Activated naive CD4-positive, alpha-beta T cell treated with anti-CD3 and anti-CD28 coated beads, Interleukin-2, amount 10 ng/mL, durations not matched to agents 7 days and 5 days (primary cell): ENCODE data around the gene UFSP1.

Source experiments
- CTCF ChIA-PET: fragments of 350-600 bp; sonication (Branson Sonifier 250); formaldehyde crosslinking; loops from one replicate; lab custom pipeline; 2021; ENCODE audit warnings: antibody characterized with exemption; lab: Charles Lee
- DNase-seq: peaks from one replicate; pipeline ENCODE4 v3.0.0-alpha.2; 2020
- H3K27ac Mint-ChIP-seq: one replicate; pipeline ENCODE4 v1.8.0; 2021; ENCODE audit warnings: mild to moderate bottlenecking, moderate library complexity, mixed read lengths
- H3K27me3 Mint-ChIP-seq: one replicate; pipeline ENCODE4 v1.8.0; 2021; ENCODE audit warnings: mild to moderate bottlenecking, mixed read lengths
- H3K36me3 Mint-ChIP-seq: one replicate; pipeline ENCODE4 v1.8.0; 2021; ENCODE audit warnings: mixed read lengths
- H3K4me1 Mint-ChIP-seq: one replicate; pipeline ENCODE4 v1.8.0; 2021; ENCODE audit warnings: mixed read lengths
- H3K4me3 Mint-ChIP-seq: one replicate; pipeline ENCODE4 v1.8.0; 2021; ENCODE audit warnings: mild to moderate bottlenecking, moderate library complexity, mixed read lengths
- H3K9me3 Mint-ChIP-seq: one replicate; pipeline ENCODE4 v1.8.0; 2021; ENCODE audit warnings: mixed read lengths

Gene UFSP1

GRCh38 chr7:100902638-100903037, 13.1 kb upstream of the UFSP1 start:
- DNase-seq: no peak
- no peaks in the 10 kb centered on the region for H3K36me3 Mint-ChIP-seq
- no peak overlapping the region for H3K27ac Mint-ChIP-seq
- peaks cover 4% of the 10 kb centered on the region for H3K4me1 Mint-ChIP-seq
- CTCF ChIA-PET: no interaction called here
- H3K9me3 Mint-ChIP-seq: no peaks in the 10 kb centered on the region
- peaks cover 44% of the 10 kb centered on the region for H3K27me3 Mint-ChIP-seq
- H3K4me3 Mint-ChIP-seq: no peak overlapping the region

- H3K4me3 Mint-ChIP-seq: no peak overlapping the region
- H3K27ac Mint-ChIP-seq: no peak overlapping the region
- H3K9me3 Mint-ChIP-seq: no peaks in the 10 kb centered on the region
- peaks cover 4% of the 10 kb centered on the region for H3K4me1 Mint-ChIP-seq
- H3K36me3 Mint-ChIP-seq: no peaks in the 10 kb centered on the region
- CTCF ChIA-PET: interaction anchor here (1.2 kb wide), 1 partner anchor 64 kb away, joined by 3 read pairs; no protein-coding TSS in a partner anchor
- peaks cover 50% of the 10 kb centered on the region for H3K27me3 Mint-ChIP-seq
- no peak for DNase-seq
Observed at GRCh38 chr7:100901921-100902332, 12.4 kb upstream of the UFSP1 start.

DNA sequence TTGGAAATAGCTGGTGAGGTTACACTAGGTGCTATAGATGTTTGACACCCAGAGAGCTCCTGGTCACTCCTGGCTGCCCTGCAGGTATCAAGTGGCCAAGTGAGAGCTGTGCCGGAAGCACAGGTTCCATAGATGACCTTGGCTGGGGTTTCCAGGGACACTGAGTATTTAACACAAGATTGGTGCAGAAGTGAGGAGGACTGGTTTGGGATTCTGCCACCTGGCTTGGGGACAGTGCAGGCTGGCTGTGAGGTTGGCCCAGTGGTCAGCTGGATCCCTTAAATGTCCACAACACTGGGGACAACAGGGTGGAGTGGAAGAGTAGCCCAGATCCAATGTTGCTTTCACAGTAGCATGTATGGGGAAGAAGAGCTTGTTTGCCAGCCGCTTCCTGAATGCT, 11.5 kb upstream of the UFSP1 start:
- no peaks in the 10 kb centered on the region for H3K36me3 Mint-ChIP-seq
- peaks cover 57% of the 10 kb centered on the region for H3K27me3 Mint-ChIP-seq
- peaks cover 9% of the 10 kb centered on the region for H3K4me1 Mint-ChIP-seq

GRCh38 chr7:100899432-100899831, 9.9 kb upstream of the UFSP1 start:
- Mint-ChIP-seq H3K27ac (no peak overlapping the region), H3K36me3 (no peaks in the 10 kb centered on the region), H3K4me3 (no peak overlapping the region), H3K4me1 (peaks cover 11% of the 10 kb centered on the region), H3K9me3 (no peaks in the 10 kb centered on the region), H3K27me3 (peaks cover 73% of the 10 kb centered on the region)
- CTCF ChIA-PET: interaction anchor here (0.6 to 3.9 kb wide), 2 partner anchors 159 to 180 kb away, joined by 3 to 21 read pairs; no protein-coding TSS in a partner anchor
- DNase-seq: no peak

More for the DNA sequence above, 11.5 kb upstream of the UFSP1 start:
- Mint-ChIP-seq H3K9me3 (no peaks in the 10 kb centered on the region), H3K27ac (no peak overlapping the region), H3K4me3 (no peak overlapping the region)
- CTCF ChIA-PET: interaction anchor here (0.9 to 3.9 kb wide), 3 partner anchors 65 to 176 kb away, joined by 3 to 21 read pairs (median 4); no protein-coding TSS in a partner anchor
- no peak for DNase-seq

- H3K4me1 Mint-ChIP-seq: peaks cover 14% of the 10 kb centered on the region
- H3K27me3 Mint-ChIP-seq: peaks cover 85% of the 10 kb centered on the region
- CTCF ChIA-PET: interaction anchor here (0.6 to 3.9 kb wide), 4 partner anchors 161 to 612 kb away, joined by 3 to 21 read pairs (median 4); no protein-coding TSS in a partner anchor
- DNase-seq: no peak
- no peaks in the 10 kb centered on the region for H3K36me3 Mint-ChIP-seq
- no peak overlapping the region for H3K4me3 Mint-ChIP-seq
- no peaks in the 10 kb centered on the region for H3K9me3 Mint-ChIP-seq
- no peak overlapping the region for H3K27ac Mint-ChIP-seq
Observed at GRCh38 chr7:100897772-100898454, 8.4 kb upstream of the UFSP1 start.

GRCh38 chr7:100896732-100897608, 7.5 kb upstream of the UFSP1 start:
- H3K36me3 Mint-ChIP-seq: no peaks in the 10 kb centered on the region
- DNase-seq: peak; percentile 72
- peaks cover 16% of the 10 kb centered on the region for H3K4me1 Mint-ChIP-seq
- H3K27me3 Mint-ChIP-seq: peaks cover 86% of the 10 kb centered on the region
- no peak overlapping the region for H3K27ac Mint-ChIP-seq
- CTCF ChIA-PET: interaction anchor here (2.2 kb wide), 1 partner anchor 180 kb away, joined by 6 read pairs; no protein-coding TSS in a partner anchor
- H3K4me3 Mint-ChIP-seq: peak overlapping the region; percentile 39
- H3K9me3 Mint-ChIP-seq: no peaks in the 10 kb centered on the region

GRCh38 chr7:100895956-100896731, 6.6 kb upstream of the UFSP1 start:
- H3K27ac Mint-ChIP-seq: peak overlapping the region; percentile 3
- CTCF ChIA-PET: no interaction called here
- no peak for DNase-seq
- H3K4me1 Mint-ChIP-seq: peaks cover 23% of the 10 kb centered on the region
- peaks cover 93% of the 10 kb centered on the region for H3K27me3 Mint-ChIP-seq
- H3K4me3 Mint-ChIP-seq: peak overlapping the region; percentile 62
- no peaks in the 10 kb centered on the region for H3K36me3 Mint-ChIP-seq
- H3K9me3 Mint-ChIP-seq: no peaks in the 10 kb centered on the region

DNA sequence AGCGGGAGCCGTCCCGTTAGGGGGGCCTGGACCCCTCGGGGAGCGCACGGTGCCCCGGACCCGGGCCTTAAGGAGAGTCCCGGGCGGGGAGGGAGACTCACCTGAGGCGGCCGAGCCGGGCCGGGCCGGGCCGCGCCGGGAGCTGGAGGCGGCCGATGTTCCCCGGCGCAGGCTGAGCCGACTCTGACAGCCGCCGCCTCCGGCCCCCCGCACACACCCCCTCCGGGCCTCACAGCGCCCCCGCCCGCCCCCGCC, 6.1 kb upstream of the UFSP1 start, which contains the start of gene ACHE:
TSS of gene ACHE (minus strand) at position 188 of the 255 bp plus-strand sequence. CDS start 1,656 bp downstream, outside the sequence.
- Mint-ChIP-seq H3K4me3 (peak within 1 kb of the TSS; percentile 62), H3K36me3 (no peaks in the 10 kb centered on the region), H3K9me3 (no peaks in the 10 kb centered on the region), H3K27me3 (peaks cover 93% of the 10 kb centered on the region), H3K27ac (peak within 1 kb of the TSS; percentile 3), H3K4me1 (peaks cover 25% of the 10 kb centered on the region)
- DNase-seq: no peak
- CTCF ChIA-PET: interaction anchor here (1.3 to 1.6 kb wide), 2 partner anchors 8 to 186 kb away, joined by 4 to 6 read pairs; no protein-coding TSS in a partner anchor

GRCh38 chr7:100894860-100895700, 5.6 kb upstream of the UFSP1 start:
- Mint-ChIP-seq H3K27me3 (peaks cover 94% of the 10 kb centered on the region), H3K4me3 (no peak overlapping the region), H3K27ac (no peak overlapping the region), H3K36me3 (no peaks in the 10 kb centered on the region), H3K4me1 (peaks cover 30% of the 10 kb centered on the region), H3K9me3 (no peaks in the 10 kb centered on the region)
- peak; percentile 65 for DNase-seq
- CTCF ChIA-PET: interaction anchor here (0.8 to 1.6 kb wide), 7 partner anchors 9 to 387 kb away, joined by 3 to 6 read pairs (median 4); no protein-coding TSS in a partner anchor

DNA sequence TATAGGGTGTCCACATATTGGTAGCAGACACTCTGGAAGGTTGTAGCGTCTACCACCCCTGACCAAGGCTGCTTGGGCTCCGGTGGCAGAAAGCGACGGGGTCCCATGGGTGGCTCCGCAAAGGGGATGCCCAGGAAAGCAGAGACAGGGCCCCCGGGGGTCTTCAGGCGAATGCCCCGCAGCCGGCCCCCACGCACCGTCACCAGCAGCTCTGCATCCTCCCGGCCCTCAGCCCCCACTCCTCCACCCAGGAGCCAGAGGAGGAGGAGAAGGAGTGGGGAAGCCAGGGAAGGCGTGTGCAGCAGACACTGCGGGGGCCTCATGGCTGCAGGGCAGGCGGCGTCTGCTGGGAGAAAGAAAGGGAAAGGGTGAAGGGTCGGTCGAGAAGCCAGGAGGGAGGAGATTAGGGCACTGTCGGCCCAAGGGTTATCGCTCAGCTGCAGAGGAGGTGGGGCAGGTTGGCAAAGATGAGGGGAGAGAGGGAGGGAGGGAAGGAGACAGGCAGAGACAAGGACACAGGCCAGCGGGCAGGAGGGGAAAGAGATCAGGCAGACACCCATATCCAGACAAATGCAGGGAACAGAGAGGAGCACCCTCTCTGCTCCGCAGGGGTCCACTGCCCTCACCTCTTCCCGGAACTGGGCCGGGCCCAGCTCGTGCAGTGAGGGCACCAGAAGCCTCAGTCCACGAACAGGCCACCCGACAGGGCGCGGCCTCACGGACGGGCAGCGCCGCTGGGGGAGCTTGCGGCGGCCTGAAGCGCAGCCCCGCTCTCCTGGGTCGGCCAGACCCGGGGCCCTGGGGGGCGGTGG, 4.6 kb upstream of the UFSP1 start:
- H3K4me3 Mint-ChIP-seq: no peak overlapping the region
- H3K27ac Mint-ChIP-seq: peak overlapping the region; percentile 62
- H3K9me3 Mint-ChIP-seq: no peaks in the 10 kb centered on the region
- no peak for DNase-seq
- CTCF ChIA-PET: interaction anchor here (0.8 to 1.6 kb wide), 8 partner anchors 10 to 388 kb away, joined by 3 to 6 read pairs (median 4); no protein-coding TSS in a partner anchor
- H3K36me3 Mint-ChIP-seq: no peaks in the 10 kb centered on the region
- H3K27me3 Mint-ChIP-seq: peaks cover 92% of the 10 kb centered on the region
- peaks cover 32% of the 10 kb centered on the region for H3K4me1 Mint-ChIP-seq

GRCh38 chr7:100893318-100893895, 3.9 kb upstream of the UFSP1 start:
- Mint-ChIP-seq H3K4me3 (no peak overlapping the region), H3K9me3 (no peaks in the 10 kb centered on the region), H3K27me3 (peaks cover 85% of the 10 kb centered on the region), H3K36me3 (peaks cover 3% of the 10 kb centered on the region), H3K4me1 (peaks cover 37% of the 10 kb centered on the region), H3K27ac (no peak overlapping the region)
- DNase-seq: no peak
- CTCF ChIA-PET: interaction anchor here (1.1 to 1.4 kb wide), 2 partner anchors 184 to 389 kb away, joined by 5 read pairs; no protein-coding TSS in a partner anchor
